K562 (cell line): ENCODE results near the gene RAPGEF5. TPM values are rescaled to one million over a fixed set of nuclear protein-coding genes. Genes with fewer than 3 reads are reported as not detected.

Source experiments
- ATAC-seq: fragments of 200-7000 bp; cut with Tn5 transposase; 3 replicates; pipeline ENCODE4 v1.9.1; 2020; ENCODE audit warnings: moderate library complexity
- BruUV-seq: library from RNA; stranded (reverse); fragments of 400-500 nt; replicated peaks from 2 replicates; lab custom pipeline; 2021; lab: Mats Ljungman, UMichigan
- CTCF ChIA-PET: fragments of 300-600 bp; formaldehyde crosslinking; extraction: SDS; loops from one replicate; lab custom pipeline; 2021; ENCODE audit warnings: low intra/inter-chr PET ratio; lab: Yijun Ruan, JAX
- POLR2A ChIA-PET: fragments of 300-600, 350-650 bp; sonication (Branson Sonifier 250); formaldehyde crosslinking; extraction: SDS; loops from one replicate; lab custom pipeline; 2021; ENCODE audit warnings: antibody characterized with exemption, inconsistent platforms; lab: Yijun Ruan, JAX
- DNase-seq, 4 experiments: peaks; one replicate each; pipeline versions ENCODE4 v3.0.0 to v3.0.0-alpha.2; 2011 to 2018; ENCODE audit warnings: low spot score in 3 of 4, mixed read lengths in 3 of 4; ENCODE audit errors: extremely low read depth in 1 of 4
- FAIRE-seq: peaks from 2 replicates; lab custom pipeline; 2011; peaks lifted over from hg19 to GRCh38; lab: Jason Lieb, UNC
- H2AFZ ChIP-seq: 2 replicates; pipeline ENCODE4 v1.6.0; 2011; ENCODE audit warnings: low read depth, low read length, control low read depth, inconsistent platforms
- H3K27ac ChIP-seq: fragments of 200-600 bp; 3 replicates; pipeline ENCODE4 v1.8.0; 2011; ENCODE audit warnings: low read depth, mild to moderate bottlenecking, control low read depth, inconsistent platforms, low read length, moderate library complexity, mixed read lengths; ENCODE audit errors: extremely low read depth
- H3K27me3 ChIP-seq, 2 experiments: fragments of 300-600 bp in 1 of 2; 2 replicates in 1 of 2; 3 replicates in 1 of 2; pipeline versions ENCODE4 v1.6.0 to v1.8.0; 2011; ENCODE audit warnings: inconsistent platforms in 2 of 2, low read length in 2 of 2, mild to moderate bottlenecking in 1 of 2, mixed read lengths in 1 of 2, moderate library complexity in 1 of 2; ENCODE audit not compliant: control insufficient read depth in 2 of 2, insufficient read depth in 2 of 2
- H3K36me3 ChIP-seq: fragments of 300-600 bp; 3 replicates; pipeline ENCODE4 v1.8.0; 2011; ENCODE audit warnings: mild to moderate bottlenecking, low read length, inconsistent platforms; ENCODE audit not compliant: control insufficient read depth, insufficient read depth
- H3K4me1 ChIP-seq, 2 experiments: fragments of 200-600 bp in 1 of 2; replicated peaks in 1 of 2; 2 replicates in 1 of 2; 3 replicates in 1 of 2; pipeline versions ENCODE4 v1.5.1 to v1.8.0; 2011; ENCODE audit warnings: inconsistent platforms in 2 of 2, low read length in 2 of 2, mild to moderate bottlenecking in 1 of 2, mixed read lengths in 1 of 2, moderate library complexity in 1 of 2; ENCODE audit not compliant: control insufficient read depth in 2 of 2, insufficient read depth in 2 of 2
- H3K4me2 ChIP-seq: 2 replicates; pipeline ENCODE4 v1.6.1; 2011; ENCODE audit warnings: low read length, control low read depth, inconsistent platforms, mixed read lengths; ENCODE audit not compliant: insufficient read depth
- H3K4me3 ChIP-seq: fragments of 200-600 bp; sonication (generic), shearing (Covaris generic); 2 replicates; pipeline ENCODE4 v1.5.1; 2016; ENCODE audit warnings: control low read depth, inconsistent platforms
- H3K79me2 ChIP-seq: fragments of 200-600 bp; 3 replicates; pipeline ENCODE4 v1.8.0; 2011; ENCODE audit warnings: low read length, inconsistent platforms; ENCODE audit not compliant: control insufficient read depth, insufficient read depth
- H3K9ac ChIP-seq, 2 experiments: 2 replicates each; pipeline versions ENCODE4 v1.6.0 to v1.6.1; 2011; ENCODE audit warnings: low read depth in 2 of 2, low read length in 2 of 2, control low read depth in 1 of 2, inconsistent platforms in 1 of 2, mild to moderate bottlenecking in 1 of 2, mixed read lengths in 1 of 2; ENCODE audit not compliant: insufficient read depth in 1 of 2
- H3K9me1 ChIP-seq: one replicate; pipeline ENCODE4 v1.6.0; 2011; ENCODE audit warnings: inconsistent platforms, mild to moderate bottlenecking, low read length, moderate library complexity; ENCODE audit not compliant: control insufficient read depth, insufficient read depth
- H3K9me3 ChIP-seq: replicated peaks from 2 replicates; pipeline ENCODE4 v1.5.1; 2011; ENCODE audit warnings: low read depth, low read length, inconsistent platforms; ENCODE audit not compliant: control insufficient read depth, insufficient read depth
- H4K20me1 ChIP-seq: replicated peaks from 2 replicates; pipeline ENCODE4 v1.6.1; 2011; ENCODE audit warnings: low read length, inconsistent platforms, mixed read lengths; ENCODE audit not compliant: control insufficient read depth, insufficient read depth
- CBX5 ChIP-seq: IDR thresholded peaks from 2 replicates; pipeline ENCODE4 v1.6.1; 2014; ENCODE audit warnings: low read depth, borderline replicate concordance
- GTF2E2 ChIP-seq: fragments of 200-800 bp; sonication (Bioruptor generic); IDR thresholded peaks from 2 replicates; pipeline ENCODE4 v1.6.1; 2016; ENCODE audit warnings: missing genetic modification characterization, missing compliant biosample characterization
- HMGN3 ChIP-seq: IDR thresholded peaks from 2 replicates; pipeline ENCODE4 v1.6.1; 2011; ENCODE audit warnings: borderline replicate concordance, low read depth, mild to moderate bottlenecking, mixed read lengths, low read length; ENCODE audit not compliant: insufficient read length; ENCODE audit errors: extremely low read depth
- PTBP1 ChIP-seq: fragments of 200-400 bp; formaldehyde crosslinking; IDR thresholded peaks from 2 replicates; pipeline ENCODE4 v1.6.1; 2017; ENCODE audit warnings: low read depth, low read length
- SP2 ChIP-seq: IDR thresholded peaks from 2 replicates; pipeline ENCODE4 v1.6.1; 2011; ENCODE audit warnings: mild to moderate bottlenecking, low read depth, low read length, moderate library complexity; ENCODE audit not compliant: poor library complexity, severe bottlenecking; ENCODE audit errors: extremely low read depth
- ZNF253 ChIP-seq: fragments of 250-450 bp; sonication (Bioruptor Pico); conservative IDR thresholded peaks from 2 replicates; pipeline ENCODE4 v1.6.1; 2021; ENCODE audit warnings: mild to moderate bottlenecking
- WGBS: fragments of 100-300 bp; shearing (Covaris generic); methylation state at CpG from one replicate; pipeline ENCODE4 v1.1.6; 2016; ENCODE audit warnings: low coverage, mixed read lengths; ENCODE audit not compliant: insufficient coverage; ENCODE audit errors: missing lambda C conversion rate; 5-methylcytosine and 5-hydroxymethylcytosine counted together
- in situ Hi-C: fragments of 300-500 bp; cut with MboI; formaldehyde crosslinking; loops from 4 replicates; pipeline ENCODE4 v1.15.0; 2018; ENCODE audit warnings: inconsistent platforms, mixed read lengths
- intact Hi-C: fragments of 100-400 bp; cut with micrococcal nuclease; formaldehyde crosslinking; loops from 2 replicates; pipeline ENCODE4 v1.14.2; 2022
- polyA plus RNA-seq, 8 experiments: library from polyadenylated mRNA; depleted of rRNA in 4 of 8; stranded (reverse) in 5 of 8; unstranded in 3 of 8; fragments of >200 nt; fragmentation: Nextera tagmentation in 2 of 8; fragmentation: Illumina TruSeq in 1 of 8; extraction: Ambion mirVana in 2 of 8; extraction: Trizol in 1 of 8; gene quantifications; 2 replicates each; pipeline versions ENCODE4 v1.2.1 to v1.2.3, GENCODE V29; 2011 to 2014; ENCODE audit warnings: inconsistent platforms in 1 of 8, missing spikeins in 1 of 8
- total RNA-seq, 7 experiments: library from RNA; depleted of rRNA in 6 of 7; stranded (reverse); fragments of >200 nt in 6 of 7; fragmentation: Illumina TruSeq in 2 of 7; extraction: Trizol in 2 of 7; gene quantifications; 2 replicates each; pipeline versions ENCODE4 v1.2.1 to v1.2.3, GENCODE V29; 2011 to 2021; ENCODE audit warnings: low replicate concordance in 1 of 7
- TF ChIP-seq, protein P1 (sequence below): fragments of 250-450 bp; sonication (Bioruptor Pico); IDR thresholded peaks from 2 replicates; pipeline ENCODE4 v1.5.0; 2021; ENCODE audit warnings: mild to moderate bottlenecking, borderline replicate concordance

RAPGEF5 gene
- total and polyA plus RNA-seq, 9 of the 15 experiments (the other 6 are each of a cell fraction or from before 2014, with no cell fraction given), result 0.39 to 2.0 (median 1.1) TPM

GRCh38 chr7:22201186-22201880 is 155.6 kb downstream of the RAPGEF5 start:
- Histone ChIP-seq H4K20me1 (no peaks in the 10 kb centered on the region), H3K4me3 (no peak overlapping the region), H3K27ac (no peak overlapping the region), H3K4me1 (no peaks in the 10 kb centered on the region), H2AFZ (no peak overlapping the region), H3K36me3 (no peaks in the 10 kb centered on the region), H3K27me3 (no peaks in the 10 kb centered on the region), H3K9ac (no peak overlapping the region), H3K4me2 (no peak overlapping the region), H3K9me3 (no peaks in the 10 kb centered on the region), H3K9me1 (no peaks in the 10 kb centered on the region), H3K79me2 (no peaks in the 10 kb centered on the region)
- DNase-seq (no peak), ATAC-seq (no peak), FAIRE-seq (no peak)
- in situ Hi-C loops (no loop called here), intact Hi-C loops (no loop called here)
- no TSS peak for BruUV-seq
- CTCF ChIA-PET, result no interaction called here
- WGBS, result 38% methylated on average over 4 of the region's 4 CpGs
- POLR2A ChIA-PET, result interaction anchor here (0.9 to 1.0 kb wide), 3 partner anchors 8 to 60 kb away, joined by 3 read pairs; no protein-coding TSS in a partner anchor
- TF ChIP-seq ZNF253 (CRISPR knock-in tag) (no peak), SP2 (no peak), PTBP1 (no peak), GTF2E2 (no peak), HMGN3 (no peak), CBX5 (no peak)
- TF ChIP-seq, protein P1, sequence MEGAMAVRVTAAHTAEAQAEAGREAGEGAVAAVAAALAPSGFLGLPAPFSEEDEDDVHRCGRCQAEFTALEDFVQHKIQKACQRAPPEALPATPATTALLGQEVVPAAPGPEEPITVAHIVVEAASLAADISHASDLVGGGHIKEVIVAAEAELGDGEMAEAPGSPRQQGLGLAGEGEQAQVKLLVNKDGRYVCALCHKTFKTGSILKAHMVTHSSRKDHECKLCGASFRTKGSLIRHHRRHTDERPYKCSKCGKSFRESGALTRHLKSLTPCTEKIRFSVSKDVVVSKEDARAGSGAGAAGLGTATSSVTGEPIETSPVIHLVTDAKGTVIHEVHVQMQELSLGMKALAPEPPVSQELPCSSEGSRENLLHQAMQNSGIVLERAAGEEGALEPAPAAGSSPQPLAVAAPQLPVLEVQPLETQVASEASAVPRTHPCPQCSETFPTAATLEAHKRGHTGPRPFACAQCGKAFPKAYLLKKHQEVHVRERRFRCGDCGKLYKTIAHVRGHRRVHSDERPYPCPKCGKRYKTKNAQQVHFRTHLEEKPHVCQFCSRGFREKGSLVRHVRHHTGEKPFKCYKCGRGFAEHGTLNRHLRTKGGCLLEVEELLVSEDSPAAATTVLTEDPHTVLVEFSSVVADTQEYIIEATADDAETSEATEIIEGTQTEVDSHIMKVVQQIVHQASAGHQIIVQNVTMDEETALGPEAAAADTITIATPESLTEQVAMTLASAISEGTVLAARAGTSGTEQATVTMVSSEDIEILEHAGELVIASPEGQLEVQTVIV (CRISPR knock-in tag), result no peak
